ENCODE results near the gene ZNF618.

DNA sequence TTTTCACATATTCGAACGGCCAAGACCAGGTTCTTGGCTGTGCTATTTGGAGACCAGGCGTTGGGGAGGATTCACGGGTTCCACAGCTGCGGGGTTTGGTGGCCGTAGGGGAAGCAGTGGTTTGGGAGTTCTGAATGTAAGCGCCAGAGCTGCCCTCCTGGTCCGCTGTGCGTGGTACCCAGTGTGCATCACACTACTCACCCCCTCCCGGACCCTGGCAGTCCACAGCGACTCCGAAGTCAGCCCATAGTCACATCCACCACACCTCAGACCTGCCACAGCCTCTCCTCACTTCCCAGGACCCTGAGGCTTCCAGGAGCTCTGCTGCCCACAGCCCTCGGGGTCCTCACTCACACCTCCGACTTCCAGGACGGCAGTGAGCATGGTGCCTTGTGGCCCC lies 175.2 kb downstream of the ZNF618 start:
- no peak for TF ChIP-seq EZH2 (IDR thresholded peaks at IDR 0.05; ENCODE audit: insufficient read depth, poor library complexity, severe bottlenecking)
- TF ChIP-seq EZH2phosphoT487 (IDR thresholded peaks at IDR 0.05; ENCODE audit: insufficient read depth, low read depth), result no peak
